ENCODE results near the gene COL6A5.

COL6A5 gene

DNA sequence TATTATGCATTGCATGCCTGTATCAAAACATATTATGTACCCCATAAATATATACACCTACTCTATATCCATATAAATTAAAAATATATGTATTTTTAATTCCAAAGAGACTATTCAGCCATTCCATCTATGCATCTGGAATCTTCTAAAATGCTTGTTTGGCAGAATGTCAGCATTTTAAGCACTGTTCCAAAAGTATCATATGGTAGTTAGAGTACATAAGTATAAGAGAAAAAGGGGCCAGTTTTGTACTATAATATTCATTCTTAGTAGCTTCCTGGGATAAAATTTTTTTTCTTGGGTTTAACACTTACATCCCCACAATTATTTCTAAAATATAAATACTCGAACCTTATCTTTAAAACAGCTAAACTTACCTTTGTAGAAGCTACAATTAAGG lies 111.1 kb downstream of the COL6A5 start:
- DNase-seq: no peak

DNA sequence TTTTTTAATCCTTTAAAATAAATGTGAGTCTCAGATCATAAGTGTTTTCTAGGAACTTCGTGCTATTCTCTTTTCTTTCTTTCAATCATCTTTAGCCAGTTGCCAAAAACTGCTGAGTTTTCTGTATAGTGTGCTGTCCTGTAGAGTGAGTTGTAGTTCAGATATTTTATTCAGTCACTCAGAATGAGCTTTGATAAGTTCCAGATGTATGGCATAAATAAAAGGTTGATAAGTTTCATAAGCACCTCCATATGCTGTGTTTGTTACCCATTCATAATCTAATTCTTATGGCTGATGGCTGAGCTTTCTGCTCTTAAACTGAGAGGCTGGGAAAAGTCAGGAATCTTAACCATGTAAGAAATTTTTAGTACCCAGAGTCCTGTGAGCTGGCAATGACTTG lies 112.2 kb downstream of the COL6A5 start:
- no peak for DNase-seq

DNA sequence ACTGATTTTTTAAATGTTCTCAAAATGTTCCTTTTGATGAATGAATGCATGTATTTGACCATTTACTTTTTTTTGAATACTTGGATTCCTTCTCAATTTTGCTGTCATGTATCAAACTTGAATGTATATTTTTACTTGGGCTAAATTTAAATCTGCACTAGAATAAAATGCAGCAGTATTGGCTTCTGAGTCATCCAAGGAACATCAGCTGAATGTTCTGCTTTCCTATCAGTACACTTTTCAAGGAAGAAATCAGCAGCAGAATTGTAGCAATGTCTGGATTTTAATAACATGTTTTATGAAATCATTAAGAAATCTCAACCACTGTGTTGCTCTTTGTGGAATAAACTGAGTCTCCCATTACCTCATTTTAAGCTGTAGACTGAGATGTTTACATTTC lies 114.5 kb downstream of the COL6A5 start:
- no peak for DNase-seq

DNA sequence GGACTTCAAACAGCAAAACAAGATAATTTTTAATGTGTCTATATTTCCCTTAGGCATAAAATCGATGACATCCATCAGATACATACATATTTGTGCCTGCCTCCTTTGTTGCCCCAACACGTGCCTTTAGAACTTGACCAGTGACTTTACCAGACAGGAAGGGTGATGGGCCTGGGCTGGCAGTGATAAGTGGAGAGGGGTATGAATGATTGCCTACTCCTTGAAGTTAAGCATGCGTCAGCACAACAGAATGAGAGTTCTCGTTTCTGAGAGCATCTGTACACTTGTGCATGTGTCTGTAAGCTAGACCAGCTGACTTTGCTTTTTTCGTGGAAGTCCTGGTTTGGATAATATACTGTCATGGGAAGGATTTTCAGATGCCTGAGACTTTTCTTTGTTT lies 116.6 kb downstream of the COL6A5 start:
- DNase-seq: no peak

DNA sequence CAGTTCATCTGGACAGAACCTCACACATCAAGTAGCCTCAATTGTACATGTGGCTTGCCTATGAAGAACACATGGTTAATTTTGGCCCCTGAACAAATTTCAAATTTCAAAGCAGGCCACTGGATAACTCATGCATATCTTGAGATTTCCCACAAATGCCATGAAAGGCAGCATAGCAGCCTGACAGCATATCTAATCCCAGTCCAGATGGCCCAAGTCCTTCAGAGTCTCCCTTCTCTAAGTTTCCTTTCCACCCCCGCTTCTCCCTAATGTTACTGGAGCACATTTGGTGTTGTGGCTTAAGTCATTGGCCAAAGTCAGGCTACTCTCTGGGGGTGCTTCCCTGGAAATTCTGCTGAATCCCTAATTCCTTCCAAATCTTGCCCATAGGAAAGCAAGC lies 117.7 kb downstream of the COL6A5 start:
- no peak for DNase-seq

DNA sequence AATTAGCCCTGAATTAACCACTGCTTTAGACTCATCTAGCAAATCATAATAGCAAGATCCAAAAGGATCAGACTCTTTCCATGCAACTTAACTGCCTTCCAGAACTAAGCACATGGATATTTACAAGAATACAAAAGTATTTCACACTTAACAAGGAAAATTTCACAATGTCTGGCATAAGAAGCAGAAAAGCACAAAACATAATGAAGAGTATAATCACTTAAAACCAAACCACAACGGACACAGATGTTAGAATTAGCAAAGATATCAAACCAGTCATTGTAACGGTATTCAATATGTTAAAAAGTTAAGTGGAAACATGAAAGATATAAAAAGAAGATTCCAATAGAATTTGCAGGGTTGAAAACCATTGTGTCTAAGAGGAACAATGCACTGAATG lies 120.0 kb downstream of the COL6A5 start:
- no peak for DNase-seq

DNA sequence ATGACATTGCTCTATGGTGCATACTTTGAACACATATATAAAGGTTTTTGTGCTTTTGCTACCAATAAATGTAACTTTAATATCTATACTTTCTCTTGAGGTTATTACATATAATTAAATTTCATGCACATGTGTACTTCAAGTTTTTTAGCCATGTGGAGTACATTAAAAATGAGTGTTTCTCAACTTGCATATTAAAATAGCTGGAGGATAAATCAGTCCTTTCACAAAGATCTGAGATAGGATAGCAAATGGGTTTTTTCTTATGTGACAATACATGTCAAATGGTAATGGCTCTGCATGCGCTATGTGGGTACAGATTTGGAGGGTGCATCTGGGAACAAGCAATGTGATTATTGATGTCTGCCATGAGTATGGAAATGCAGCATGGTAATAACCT lies 122.8 kb downstream of the COL6A5 start:
- DNase-seq: no peak

DNA sequence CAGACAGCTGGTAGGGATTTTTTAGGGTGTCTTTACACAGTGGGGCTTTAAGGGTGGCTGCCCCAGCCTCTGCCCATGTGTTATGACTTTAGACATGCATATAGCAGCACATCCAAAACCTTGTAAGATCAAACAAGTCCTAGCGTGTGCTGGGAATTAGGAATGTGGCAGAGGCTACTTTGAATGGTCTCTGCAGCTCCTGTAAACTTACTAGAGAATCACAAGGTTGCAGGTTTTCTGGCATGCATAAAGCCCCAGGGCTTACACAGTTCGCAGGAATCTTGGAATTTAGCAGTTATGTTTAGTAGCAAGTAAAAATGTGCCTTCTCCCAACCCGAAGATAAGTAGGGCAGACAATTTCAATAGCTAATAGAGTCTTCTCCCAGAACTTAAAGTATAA lies 124.7 kb downstream of the COL6A5 start:
- DNase-seq: no peak

DNA sequence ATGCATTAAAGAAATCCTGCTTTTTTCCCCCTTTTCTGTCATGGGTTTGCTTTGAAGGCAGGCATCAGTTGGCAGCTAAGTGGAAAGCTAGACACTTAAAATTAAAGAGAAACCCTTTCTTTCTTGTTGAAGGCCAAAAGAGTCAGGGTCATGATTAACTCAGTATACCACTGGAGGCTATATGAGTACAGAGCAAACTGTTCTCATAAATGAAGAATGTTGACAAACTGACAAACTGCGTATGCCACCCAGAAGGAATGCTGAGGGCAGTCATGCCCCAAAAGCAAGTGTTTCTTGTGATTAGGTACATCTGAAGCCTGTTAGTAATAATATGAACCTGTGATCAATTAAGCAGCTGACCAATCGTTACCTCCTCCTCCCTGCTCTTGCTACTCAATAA lies 127.9 kb downstream of the COL6A5 start:
- no peak for DNase-seq

DNA sequence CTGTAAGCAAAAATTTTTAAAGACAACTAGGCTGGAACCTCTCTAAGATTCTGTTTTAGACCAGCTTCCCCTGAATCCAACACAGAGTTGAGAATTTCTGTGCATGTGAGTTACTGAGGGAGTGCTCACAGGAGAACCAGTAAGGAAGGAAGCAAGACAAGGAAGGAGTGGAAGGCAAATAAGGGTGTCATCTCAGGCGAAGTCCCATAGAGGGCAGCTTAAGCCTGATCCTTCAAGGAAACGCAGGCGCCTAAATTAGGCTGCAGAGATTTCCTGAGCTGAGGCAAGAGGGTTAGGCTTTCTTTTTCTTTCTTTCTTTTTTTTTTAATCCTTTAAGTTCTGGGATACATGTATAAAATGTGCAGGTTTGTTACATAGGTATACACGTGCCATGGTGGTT lies 135.3 kb downstream of the COL6A5 start:
- no peak for DNase-seq

DNA sequence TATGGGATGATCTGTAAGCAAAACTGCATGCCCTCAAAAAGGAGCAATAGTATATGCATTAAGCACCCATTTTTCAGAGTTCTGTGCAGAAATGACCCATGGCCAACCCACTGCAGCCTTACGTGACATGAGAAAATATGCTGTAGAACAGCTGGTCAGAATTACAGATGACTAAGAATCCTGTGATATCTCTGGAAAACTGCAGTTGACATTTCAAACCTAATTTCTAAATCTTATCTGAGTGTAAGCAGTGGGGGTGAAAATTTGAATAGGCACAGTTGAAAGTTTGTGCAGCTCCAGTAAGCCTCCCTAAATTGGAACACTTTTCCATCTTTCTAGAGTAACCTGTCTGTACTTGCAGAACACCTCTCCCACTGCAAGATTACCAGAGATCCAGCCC lies 142.8 kb downstream of the COL6A5 start:
- DNase-seq: no peak

DNA sequence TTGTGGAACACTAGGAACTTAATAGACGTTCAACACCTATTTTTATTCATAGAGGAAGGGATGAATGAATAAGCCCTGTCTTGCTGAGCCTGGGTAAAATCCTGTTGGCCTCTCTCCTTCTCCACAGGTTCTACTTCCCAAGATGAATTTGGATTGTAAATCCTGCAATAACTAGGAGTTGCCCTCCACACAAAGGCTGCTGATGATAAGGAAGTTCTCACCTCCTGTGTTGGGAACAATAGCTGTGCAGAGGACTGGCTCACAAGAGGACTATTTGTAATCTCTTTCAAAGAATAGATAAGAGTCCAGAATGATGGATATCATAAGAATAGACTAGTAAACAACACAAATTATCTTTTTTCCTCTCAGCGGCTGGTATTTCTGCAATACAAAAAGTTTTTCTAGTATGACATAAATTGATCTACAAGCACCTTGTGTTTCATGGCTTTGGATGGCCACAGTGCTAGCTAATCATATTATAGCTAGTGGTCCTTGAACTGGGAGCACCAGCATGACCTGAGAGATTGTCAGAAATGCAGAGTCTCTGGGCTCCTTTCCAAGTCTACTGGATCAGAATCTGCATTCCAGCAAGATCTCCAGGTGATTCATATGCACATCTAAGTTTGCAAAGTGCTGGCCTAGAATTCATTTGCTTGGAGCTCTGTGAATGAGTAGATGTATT lies 143.4 kb downstream of the COL6A5 start:
- no peak for DNase-seq

DNA sequence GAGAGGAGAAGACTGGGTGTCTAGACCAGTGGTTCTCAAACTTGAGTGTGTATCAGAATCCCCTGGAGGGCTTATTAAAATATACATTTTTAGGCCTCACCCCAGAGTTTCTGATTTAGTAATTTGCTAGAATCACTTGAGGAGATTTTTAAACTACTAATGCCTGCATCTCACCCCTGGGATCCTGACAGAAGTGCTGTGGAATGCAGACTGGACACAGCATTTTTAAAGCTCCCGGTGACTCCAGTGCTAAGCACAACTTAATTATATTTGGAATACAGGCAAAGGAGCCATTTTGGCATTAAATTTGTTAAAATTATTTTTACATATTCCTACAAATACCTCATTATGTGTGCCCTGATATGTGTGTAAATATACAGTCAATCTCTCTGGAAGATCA lies 144.8 kb downstream of the COL6A5 start:
- DNase-seq: no peak

DNA sequence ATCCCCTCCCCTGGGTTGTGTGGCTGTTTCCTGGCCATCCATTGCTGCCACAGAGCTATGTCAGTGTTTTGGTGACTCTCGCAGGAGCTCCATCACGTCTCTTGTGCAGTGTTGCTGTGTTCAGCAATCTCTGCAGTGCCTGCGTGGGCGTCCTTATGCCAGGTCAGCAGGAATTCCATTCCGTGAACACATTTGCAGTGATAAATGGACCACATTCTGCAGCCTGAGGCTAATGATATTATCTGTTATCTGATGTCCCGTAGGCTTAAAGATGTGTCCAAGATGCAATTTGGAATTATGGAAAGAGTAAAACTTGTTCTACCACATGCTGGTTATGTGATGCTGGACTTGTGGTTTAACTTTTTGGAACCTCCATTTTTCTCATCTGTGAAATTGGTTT lies 146.0 kb downstream of the COL6A5 start:
- no peak for DNase-seq

DNA sequence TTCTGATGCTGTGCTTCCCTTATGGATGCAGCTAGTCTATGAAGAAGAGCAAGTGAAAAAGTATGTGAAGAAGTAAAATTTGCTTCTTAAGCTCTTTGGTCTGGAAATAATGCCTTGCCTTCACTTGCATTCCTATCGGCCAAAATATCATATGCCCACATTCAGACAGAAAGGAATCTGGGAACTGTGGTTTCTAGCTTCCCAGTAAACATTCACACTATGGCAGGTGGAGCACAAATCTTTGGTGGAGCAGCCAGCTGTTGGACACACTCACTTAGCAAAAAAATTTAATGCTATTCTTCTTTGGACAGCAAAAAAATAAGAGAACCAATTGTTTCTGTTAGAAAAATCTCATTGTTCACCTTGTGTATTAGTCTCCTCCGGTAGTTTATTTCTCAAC lies 159.2 kb downstream of the COL6A5 start:
- no peak for DNase-seq

DNA sequence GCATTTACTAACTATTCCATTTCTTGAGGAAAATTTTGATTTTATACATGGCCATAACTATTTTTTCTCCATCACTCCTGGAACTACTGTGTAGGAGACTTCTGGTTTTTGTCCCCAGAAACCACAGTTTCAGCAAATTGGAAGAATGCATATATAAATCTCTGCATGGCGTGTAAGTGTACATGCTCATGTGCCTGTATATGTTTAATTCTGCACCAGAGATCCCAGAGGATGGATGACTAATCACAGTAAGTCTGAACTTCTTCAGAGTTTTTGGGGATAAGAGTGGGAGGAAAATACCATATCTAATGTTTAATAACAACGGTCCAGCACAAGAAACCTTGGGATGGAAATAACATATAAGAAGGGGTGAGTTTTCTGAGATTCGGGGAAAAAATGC lies 160.6 kb downstream of the COL6A5 start:
- no peak for DNase-seq

DNA sequence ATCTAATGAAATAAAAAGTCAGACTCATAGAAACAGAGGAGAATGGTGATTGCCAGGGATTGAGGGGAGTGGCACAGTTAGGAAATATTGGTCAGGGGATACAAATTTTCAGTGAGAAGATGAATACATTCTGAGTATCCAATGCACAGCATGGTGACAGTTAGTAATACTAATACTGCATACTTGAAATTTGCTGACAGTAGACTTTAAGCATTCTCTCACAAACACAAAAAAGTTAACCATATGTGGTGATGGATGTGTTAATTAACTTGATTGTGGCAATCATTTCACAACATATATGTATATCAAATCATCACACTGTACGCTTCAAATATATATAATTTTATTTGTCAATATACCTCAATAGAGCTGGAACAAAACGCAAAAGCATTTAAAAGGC lies 162.3 kb downstream of the COL6A5 start:
- no peak for DNase-seq

DNA sequence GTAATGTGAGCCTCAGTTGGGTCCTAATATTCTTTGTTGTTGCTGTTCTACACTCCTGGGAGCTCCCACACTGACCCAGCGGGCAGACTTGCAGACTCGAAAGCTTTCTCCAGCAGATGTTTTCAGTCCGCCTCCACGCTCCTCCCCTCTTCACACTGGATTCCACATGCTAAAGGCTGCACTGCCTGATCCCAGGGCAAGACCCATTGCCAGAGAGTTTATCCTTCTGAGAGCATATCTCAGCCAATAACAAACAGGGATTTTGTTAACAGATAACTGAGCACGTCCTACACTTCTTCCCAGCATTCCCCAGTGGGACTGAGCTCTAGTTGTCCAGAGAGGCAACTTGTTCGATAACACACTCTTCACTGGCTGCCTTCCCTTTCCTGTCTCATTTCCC lies 163.5 kb downstream of the COL6A5 start:
- no peak for DNase-seq

DNA sequence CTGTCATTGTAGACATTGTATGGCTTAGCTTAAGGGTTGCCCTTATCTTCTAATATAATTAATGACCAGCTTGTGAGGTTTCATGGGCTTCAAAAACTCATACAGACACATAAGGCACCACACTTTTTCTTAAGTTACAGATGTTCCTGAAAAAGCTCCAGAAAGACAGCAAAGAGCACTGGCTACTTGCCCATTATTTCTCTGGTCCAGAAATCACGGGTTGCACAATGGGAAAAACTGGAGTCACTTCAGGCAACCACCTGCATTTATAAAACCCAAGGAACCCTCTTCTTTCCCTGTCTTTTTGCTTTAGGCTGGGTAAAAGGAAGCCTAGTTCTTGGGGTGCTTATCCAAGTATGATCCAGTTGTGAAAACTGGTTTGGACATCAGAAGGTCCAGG lies 169.2 kb downstream of the COL6A5 start:
- no peak for DNase-seq

DNA sequence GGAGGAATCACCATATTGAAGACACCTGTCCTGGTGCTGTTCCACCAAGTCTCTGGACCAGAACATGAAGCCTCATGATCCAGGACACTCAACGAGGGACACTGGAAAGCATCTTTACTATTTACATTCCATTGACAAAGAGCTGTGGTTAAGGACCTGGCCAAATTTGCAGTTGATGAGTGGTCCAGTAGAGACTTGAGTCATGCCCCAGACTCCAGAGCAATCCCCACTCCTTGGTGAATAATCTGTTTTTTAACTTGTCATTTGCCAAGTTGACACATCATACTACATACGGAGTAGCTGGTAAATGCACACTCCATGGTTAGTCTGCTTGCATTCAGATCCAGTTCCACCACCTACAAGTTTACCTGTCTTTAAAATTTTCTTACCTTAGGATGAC lies 170.3 kb downstream of the COL6A5 start:
- DNase-seq: no peak

DNA sequence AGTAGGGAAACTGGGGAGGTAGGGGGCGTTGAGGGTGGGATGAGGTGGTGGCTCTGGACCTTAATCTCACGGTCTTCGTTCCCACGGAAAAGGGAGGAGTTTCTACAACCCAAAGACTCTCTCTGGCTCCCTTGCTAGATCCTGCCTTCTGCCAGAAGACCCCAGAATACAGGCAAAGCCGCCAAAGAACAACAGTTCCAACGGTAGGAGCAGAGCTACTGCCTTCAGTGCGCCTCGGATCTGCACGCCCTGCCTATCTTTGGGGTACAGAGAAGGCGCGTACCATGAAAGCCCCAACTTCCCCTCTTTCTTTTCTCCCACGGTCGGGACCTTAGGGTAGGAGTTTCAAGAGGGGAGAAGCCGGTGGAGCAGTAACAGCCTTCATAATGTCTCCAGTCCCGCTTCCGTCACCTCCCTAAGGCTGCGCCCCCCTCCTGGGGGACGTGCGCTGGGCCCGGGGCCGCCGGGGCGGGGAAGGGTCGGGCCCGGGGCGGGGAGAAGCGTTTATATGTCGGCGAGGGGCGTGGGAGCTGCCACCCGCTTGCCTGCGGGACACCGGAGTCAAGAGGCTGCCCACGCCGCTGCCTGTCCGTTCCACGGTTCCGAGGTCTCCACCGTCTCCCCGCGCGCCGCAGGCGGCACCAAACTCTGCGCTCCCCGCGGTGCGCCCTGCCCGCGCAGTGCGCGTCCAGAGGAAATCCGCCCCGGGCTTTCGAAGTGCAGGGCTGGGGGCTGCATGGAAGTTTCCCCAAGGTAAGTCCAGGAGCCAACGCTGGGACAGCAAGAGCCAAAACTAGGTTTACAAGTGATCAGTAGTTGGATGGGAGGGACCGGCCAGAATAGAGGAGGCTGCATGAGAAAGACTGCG lies 171.4 kb downstream of the COL6A5 start, which contains the start of gene COL6A6:
Gene COL6A6, plus strand, starts transcription at position 533 of the 868 bp plus-strand sequence. CDS start 43,188 bp downstream, outside the sequence.
- no peak for DNase-seq

DNA sequence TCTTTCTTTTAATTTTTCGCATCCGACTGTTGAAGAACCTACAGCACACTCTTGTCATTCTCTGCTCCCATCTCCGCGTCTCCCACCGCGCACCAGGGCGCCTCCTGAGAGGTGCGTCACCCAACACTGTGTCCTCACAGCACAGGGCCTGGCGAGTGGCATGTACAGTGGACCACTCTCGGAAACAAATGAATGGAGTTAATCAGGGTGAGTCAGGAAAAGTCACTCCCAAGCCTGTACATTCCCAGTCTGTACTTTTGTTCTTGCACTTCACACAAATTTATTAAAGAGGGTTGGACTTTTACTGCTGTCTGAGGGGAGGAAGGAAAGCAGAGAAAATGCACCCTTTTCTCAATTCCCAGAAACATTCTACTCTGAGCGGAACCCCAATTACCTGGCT lies 172.1 kb downstream of the COL6A5 start:
- no peak for DNase-seq

DNA sequence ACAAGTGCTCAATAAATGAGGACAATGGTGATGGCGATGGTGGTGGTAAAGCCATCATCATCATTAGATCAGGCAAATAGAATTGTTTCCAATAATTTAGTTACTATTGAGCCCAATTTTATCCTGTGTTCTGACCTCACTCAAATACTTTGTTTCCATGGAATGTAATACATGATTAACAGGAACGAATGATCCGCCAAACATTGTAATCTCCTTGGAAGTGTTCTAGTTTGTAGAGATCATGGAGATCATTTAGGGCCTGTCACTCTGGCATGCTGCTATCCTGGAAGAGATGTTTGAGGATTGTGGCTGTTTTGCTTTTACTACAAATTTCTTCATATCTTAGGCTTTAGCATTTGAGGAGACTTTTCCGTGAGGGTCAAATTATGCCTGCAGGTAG lies 174.3 kb downstream of the COL6A5 start:
- DNase-seq: no peak

DNA sequence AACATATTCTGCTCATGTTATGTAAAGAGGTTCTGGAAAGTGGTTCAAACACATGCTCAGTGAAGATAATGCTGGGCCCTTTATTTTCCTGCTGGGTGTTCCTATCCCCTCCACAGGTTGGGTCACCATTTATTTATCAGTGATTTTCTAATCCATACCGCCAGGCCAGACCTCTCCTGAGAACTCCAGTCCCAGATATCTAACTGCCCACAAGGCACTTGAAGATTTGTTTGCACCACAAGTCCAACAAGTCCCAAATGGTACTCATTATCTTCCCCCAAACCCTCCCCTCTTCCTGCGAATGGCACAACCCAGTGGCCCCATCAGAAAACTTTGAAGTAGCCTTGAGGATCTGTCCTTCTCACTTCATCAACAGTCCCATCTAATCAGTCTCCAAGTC lies 176.9 kb downstream of the COL6A5 start:
- no peak for DNase-seq

DNA sequence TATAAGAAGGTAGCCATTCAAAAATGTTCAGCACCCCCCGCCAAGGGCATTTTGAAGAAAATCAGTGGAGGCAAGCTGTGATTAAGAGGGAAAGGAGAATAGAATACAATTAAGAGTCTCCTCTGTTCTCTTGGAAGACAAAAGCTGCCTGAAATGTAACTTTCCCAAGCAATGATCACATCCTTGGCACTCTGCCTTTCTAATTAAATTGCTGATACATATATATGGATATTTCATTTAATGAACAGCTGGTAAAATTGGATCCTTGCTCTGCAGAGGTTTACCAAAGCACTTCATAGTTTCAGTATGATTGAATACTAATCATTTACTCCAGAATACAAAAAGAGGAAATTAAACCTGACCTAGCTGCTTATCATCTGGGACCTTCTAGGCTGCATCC lies 182.0 kb downstream of the COL6A5 start:
- DNase-seq: no peak

Measured in GDM1 (cell line).